HFFc6 (cell line): ENCODE results near the gene ZDHHC13. TPM values are rescaled to one million over a fixed set of nuclear protein-coding genes. Genes with fewer than 3 reads are reported as not detected.
A peak's percentile ranks its signal among the peaks of the same experiment; 100 is the strongest.
"Not testable (repeated sequence)": the region's sequence is repeated elsewhere in the genome, so short reads cannot be mapped to it uniquely, and the experiment has no call there.

Source experiments
- DNase-seq: peaks from one replicate; pipeline ENCODE4 v3.0.0-alpha.2; 2018
- H3K27ac Mint-ChIP-seq: 2 replicates; pipeline ENCODE4 v1.8.0; 2020; ENCODE audit warnings: mild to moderate bottlenecking, mixed read lengths
- H3K27me3 Mint-ChIP-seq: 2 replicates; pipeline ENCODE4 v1.8.0; 2021; ENCODE audit warnings: mild to moderate bottlenecking, moderate library complexity, mixed read lengths; ENCODE audit not compliant: insufficient read depth
- H3K36me3 Mint-ChIP-seq: 2 replicates; pipeline ENCODE4 v1.8.0; 2021; ENCODE audit warnings: low read depth, mixed read lengths
- H3K4me1 Mint-ChIP-seq: 2 replicates; pipeline ENCODE4 v1.8.0; 2020; ENCODE audit warnings: low read depth, mixed read lengths
- H3K4me3 Mint-ChIP-seq: 2 replicates; pipeline ENCODE4 v1.8.0; 2020; ENCODE audit warnings: mild to moderate bottlenecking, moderate library complexity, mixed read lengths
- H3K9me3 Mint-ChIP-seq: 2 replicates; pipeline ENCODE4 v1.8.0; 2020; ENCODE audit warnings: mild to moderate bottlenecking, mixed read lengths
- CTCF ChIP-seq: fragments of 200-600 bp; sonication (generic); IDR thresholded peaks from 2 replicates; pipeline ENCODE4 v1.5.0; 2021; ENCODE audit warnings: antibody characterized with exemption, mild to moderate bottlenecking
- total RNA-seq, 6 experiments: library from RNA; stranded (reverse); fragmentation: NEBNext Ultra II Directional; extraction: Animal tissue kit (Norgen Biotek cat#: 25700); gene quantifications; 2 replicates in 1 of 6; 3 replicates in 5 of 6; pipeline ENCODE4 v1.2.3, GENCODE V29; 2021

Gene ZDHHC13
- total RNA-seq, 6 experiments from 2014 or later = 9.9 to 15.7 (median 11.2) TPM

GRCh38 chr11:19134004-19134403 lies 17.0 kb downstream of the ZDHHC13 start:
- Mint-ChIP-seq H3K36me3 (peaks cover 29% of the 10 kb centered on the region), H3K4me1 (no peaks in the 10 kb centered on the region), H3K9me3 (0 out of 2 replicates have a peak, but pooled peaks cover 3% of the 10 kb centered on the region), H3K27me3 (no peaks in the 10 kb centered on the region), H3K27ac (no peak overlapping the region), H3K4me3 (no peak overlapping the region)
- DNase-seq = no peak
- TF ChIP-seq CTCF = no peak

- DNase-seq, H3K4me3 Mint-ChIP-seq, H3K27ac Mint-ChIP-seq, H3K9me3 Mint-ChIP-seq, H3K27me3 Mint-ChIP-seq, H3K4me1 Mint-ChIP-seq: not testable (repeated sequence)
- H3K36me3 Mint-ChIP-seq = peaks cover 21% of the 10 kb centered on the region
These were observed 19.9 kb downstream of the ZDHHC13 start for GRCh38 chr11:19136884-19137283.

- H3K4me3 Mint-ChIP-seq = no peak overlapping the region
- no peak overlapping the region for H3K27ac Mint-ChIP-seq
- H3K9me3 Mint-ChIP-seq = no peaks in the 10 kb centered on the region
- H3K4me1 Mint-ChIP-seq = no peaks in the 10 kb centered on the region
- H3K36me3 Mint-ChIP-seq = peaks cover 5% of the 10 kb centered on the region; the same call in 1 of the 2 replicates
- no peak for DNase-seq
- H3K27me3 Mint-ChIP-seq = no peaks in the 10 kb centered on the region
- TF ChIP-seq CTCF = no peak
These were observed 28.4 kb downstream of the ZDHHC13 start for GRCh38 chr11:19145319-19145718.

- no peak for TF ChIP-seq CTCF
- no peak for DNase-seq
- H3K4me3 Mint-ChIP-seq = no peak overlapping the region
- no peak overlapping the region; the same call in 1 of the 2 replicates for H3K27ac Mint-ChIP-seq
- peaks cover 4% of the 10 kb centered on the region; the same call in 1 of the 2 replicates for H3K36me3 Mint-ChIP-seq
- no peaks in the 10 kb centered on the region for H3K27me3 Mint-ChIP-seq
- H3K9me3 Mint-ChIP-seq = no peaks in the 10 kb centered on the region
- no peaks in the 10 kb centered on the region for H3K4me1 Mint-ChIP-seq
These were observed 39.9 kb downstream of the ZDHHC13 start for GRCh38 chr11:19156892-19157291.

GRCh38 chr11:19160847-19161246 lies 43.9 kb downstream of the ZDHHC13 start:
- no peak overlapping the region for H3K27ac Mint-ChIP-seq
- H3K4me1 Mint-ChIP-seq = no peaks in the 10 kb centered on the region
- TF ChIP-seq CTCF = peak; percentile 10; the same call in 1 of the 2 replicates
- no peaks in the 10 kb centered on the region for H3K36me3 Mint-ChIP-seq
- no peaks in the 10 kb centered on the region for H3K9me3 Mint-ChIP-seq
- H3K27me3 Mint-ChIP-seq = no peaks in the 10 kb centered on the region
- no peak for DNase-seq
- no peak overlapping the region for H3K4me3 Mint-ChIP-seq

- H3K9me3 Mint-ChIP-seq = no peaks in the 10 kb centered on the region
- no peaks in the 10 kb centered on the region for H3K4me1 Mint-ChIP-seq
- no peak overlapping the region for H3K4me3 Mint-ChIP-seq
- TF ChIP-seq CTCF = no peak
- H3K27me3 Mint-ChIP-seq = no peaks in the 10 kb centered on the region
- no peak for DNase-seq
- H3K27ac Mint-ChIP-seq = no peak overlapping the region
- H3K36me3 Mint-ChIP-seq = peaks cover 5% of the 10 kb centered on the region; the same call in 1 of the 2 replicates
These were observed 44.7 kb downstream of the ZDHHC13 start for GRCh38 chr11:19161651-19162050.
